ENCODE results near the gene BEAN1.

DNA sequence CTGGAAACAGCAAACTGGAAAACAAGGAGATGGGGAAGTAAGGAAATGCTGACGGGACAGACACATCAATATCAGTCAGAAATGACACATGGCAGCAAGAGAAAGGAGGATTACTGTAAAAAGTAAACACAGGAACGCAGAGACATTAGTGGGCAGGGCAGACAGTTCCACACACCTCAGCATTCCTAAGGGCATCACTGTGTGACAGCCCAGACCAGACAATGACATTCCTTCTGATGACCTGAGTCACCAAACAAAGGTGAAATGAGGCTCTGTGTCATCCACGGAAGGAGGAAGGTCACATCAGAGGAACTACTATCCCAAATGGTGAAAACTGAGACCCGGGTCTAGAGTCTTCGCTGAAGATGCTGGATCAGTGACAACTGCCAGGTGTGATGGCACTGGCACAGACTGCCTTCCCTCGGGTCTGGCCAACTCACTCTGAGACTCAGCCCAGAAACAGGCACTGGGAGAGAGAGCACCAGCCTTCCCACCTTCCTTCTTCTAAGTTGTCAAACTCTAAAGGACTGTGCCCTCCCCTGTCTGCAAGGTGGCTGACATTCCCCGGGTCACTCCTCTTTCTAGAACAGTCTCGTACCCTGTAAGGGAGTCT, 86.1 kb downstream of the BEAN1 start:
- TF ChIP-seq CTCF (IDR thresholded peaks at IDR 0.05 in 2 of 3, conservative IDR thresholded peaks at IDR 0.05 in 1 of 3; ENCODE audit: borderline replicate concordance in 1 of 3, insufficient read depth in 1 of 3, low read depth in 2 of 3, low read length in 2 of 3) (no peak), MAX (IDR thresholded peaks at IDR 0.05) (no peak), POLR2A (IDR thresholded peaks at IDR 0.05; ENCODE audit: borderline replicate concordance, extremely low read depth, insufficient read depth, insufficient read length) (no peak), RAD21 (IDR thresholded peaks at IDR 0.05; ENCODE audit: low read depth) (no peak), EZH2phosphoT487 (IDR thresholded peaks at IDR 0.05; ENCODE audit: borderline replicate concordance) (no peak), POLR2AphosphoS5 (IDR thresholded peaks at IDR 0.05; ENCODE audit: low read depth, low read length) (no peak), ZNF274 (IDR thresholded peaks at IDR 0.05; ENCODE audit: low read depth, low read length) (no peak), FOSL1 (IDR thresholded peaks at IDR 0.05; ENCODE audit: low read depth) (no peak), EGR1 (IDR thresholded peaks at IDR 0.05; ENCODE audit: low read depth) (no peak), EZH2 (IDR thresholded peaks at IDR 0.05) (no peak), YY1 (IDR thresholded peaks at IDR 0.05; ENCODE audit: extremely low read depth, insufficient replicate concordance, low read depth, low read length) (no peak), TCF7L2 (IDR thresholded peaks at IDR 0.05; ENCODE audit: borderline replicate concordance, extremely low read depth, insufficient read depth, insufficient read length) (no peak)
- TF ChIP-seq, protein P1, sequence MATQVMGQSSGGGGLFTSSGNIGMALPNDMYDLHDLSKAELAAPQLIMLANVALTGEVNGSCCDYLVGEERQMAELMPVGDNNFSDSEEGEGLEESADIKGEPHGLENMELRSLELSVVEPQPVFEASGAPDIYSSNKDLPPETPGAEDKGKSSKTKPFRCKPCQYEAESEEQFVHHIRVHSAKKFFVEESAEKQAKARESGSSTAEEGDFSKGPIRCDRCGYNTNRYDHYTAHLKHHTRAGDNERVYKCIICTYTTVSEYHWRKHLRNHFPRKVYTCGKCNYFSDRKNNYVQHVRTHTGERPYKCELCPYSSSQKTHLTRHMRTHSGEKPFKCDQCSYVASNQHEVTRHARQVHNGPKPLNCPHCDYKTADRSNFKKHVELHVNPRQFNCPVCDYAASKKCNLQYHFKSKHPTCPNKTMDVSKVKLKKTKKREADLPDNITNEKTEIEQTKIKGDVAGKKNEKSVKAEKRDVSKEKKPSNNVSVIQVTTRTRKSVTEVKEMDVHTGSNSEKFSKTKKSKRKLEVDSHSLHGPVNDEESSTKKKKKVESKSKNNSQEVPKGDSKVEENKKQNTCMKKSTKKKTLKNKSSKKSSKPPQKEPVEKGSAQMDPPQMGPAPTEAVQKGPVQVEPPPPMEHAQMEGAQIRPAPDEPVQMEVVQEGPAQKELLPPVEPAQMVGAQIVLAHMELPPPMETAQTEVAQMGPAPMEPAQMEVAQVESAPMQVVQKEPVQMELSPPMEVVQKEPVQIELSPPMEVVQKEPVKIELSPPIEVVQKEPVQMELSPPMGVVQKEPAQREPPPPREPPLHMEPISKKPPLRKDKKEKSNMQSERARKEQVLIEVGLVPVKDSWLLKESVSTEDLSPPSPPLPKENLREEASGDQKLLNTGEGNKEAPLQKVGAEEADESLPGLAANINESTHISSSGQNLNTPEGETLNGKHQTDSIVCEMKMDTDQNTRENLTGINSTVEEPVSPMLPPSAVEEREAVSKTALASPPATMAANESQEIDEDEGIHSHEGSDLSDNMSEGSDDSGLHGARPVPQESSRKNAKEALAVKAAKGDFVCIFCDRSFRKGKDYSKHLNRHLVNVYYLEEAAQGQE (IDR thresholded peaks at IDR 0.05; ENCODE audit: low read depth) = no peak

All from HCT116 (cell line).